Measurements from ENCODE around the gene ESPN.

- TF ChIP-seq EP300 (IDR thresholded peaks at IDR 0.05; ENCODE audit: low read depth) (no peak), CTCF (IDR thresholded peaks at IDR 0.05) (no peak), POLR2A (IDR thresholded peaks at IDR 0.05) (no peak), POLR2AphosphoS5 (IDR thresholded peaks at IDR 0.05) (no peak)
Observed at GRCh38 chr1:6503884-6504602, 79.5 kb downstream of the ESPN start.

Measured in transverse colon (tissue), 4 donors.